NCI-H226 (cell line): Measurements from ENCODE around the gene TNS4.

ENCODE experiments used
- DNase-seq: peaks from one replicate; pipeline ENCODE4 v3.0.0-alpha.2; 2015

TNS4 gene

GRCh38 chr17:40535924-40536294, 34.5 kb upstream of the TNS4 start:
- no peak for DNase-seq

DNA sequence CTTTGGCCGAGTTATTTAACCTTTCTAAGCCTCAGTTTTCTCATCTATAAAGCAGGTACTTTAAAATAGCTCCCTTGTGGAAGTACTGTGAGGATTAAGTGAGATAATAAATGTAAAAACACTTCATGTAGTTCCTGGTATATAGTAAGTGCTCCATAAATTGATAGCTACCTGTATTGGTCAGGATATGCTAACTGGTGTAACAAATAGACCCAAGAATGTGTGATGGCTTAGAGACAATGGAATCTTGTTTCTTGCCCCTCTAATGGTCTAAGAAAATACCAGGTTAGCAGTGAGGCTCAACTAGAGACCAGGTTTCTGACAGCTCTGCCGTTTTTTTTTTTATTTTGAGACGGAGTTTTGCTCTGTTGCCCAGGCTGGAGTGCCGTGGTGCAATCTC, 34.0 kb upstream of the TNS4 start:
- DNase-seq = no peak

DNA sequence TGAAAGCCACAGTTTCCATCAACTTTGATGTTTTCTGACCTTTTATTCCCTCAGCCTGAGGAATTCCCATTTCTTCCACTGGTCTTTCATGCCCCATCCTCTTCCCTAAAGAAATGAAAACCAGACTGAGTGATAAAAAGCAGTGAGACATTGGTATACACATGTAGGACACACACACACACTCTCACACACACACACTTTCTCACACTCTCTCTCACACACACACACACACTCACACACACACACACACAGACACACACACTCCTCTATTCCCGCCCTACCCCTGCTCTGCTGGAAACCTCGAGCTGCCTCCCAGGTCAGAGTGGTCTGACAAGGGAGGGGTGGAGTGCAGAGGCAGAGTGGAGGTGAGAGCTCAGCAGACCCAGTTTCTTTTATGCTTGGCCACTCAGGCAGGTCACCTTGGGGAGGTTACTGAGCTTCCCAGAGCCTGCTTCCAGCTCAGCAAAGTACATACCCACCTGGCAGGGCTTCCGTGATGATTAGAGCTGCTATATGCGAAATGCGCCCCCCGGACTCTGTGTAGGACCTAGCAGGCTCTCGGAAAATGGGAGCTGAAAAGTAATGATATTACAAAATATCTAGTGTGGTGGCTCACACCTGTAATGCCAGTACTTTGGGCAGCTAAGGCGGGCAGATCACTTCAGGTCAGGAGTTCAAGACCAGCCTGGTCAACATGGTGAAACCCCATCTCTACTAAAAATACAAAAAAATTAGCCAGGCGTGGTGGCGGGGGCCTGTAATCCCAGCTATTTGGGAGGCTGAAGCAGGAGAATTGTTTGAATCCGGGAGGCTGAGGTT, 33.2 kb upstream of the TNS4 start:
- DNase-seq = no peak

- no peak for DNase-seq
These were observed 32.5 kb upstream of the TNS4 start for GRCh38 chr17:40533896-40534295.

DNA sequence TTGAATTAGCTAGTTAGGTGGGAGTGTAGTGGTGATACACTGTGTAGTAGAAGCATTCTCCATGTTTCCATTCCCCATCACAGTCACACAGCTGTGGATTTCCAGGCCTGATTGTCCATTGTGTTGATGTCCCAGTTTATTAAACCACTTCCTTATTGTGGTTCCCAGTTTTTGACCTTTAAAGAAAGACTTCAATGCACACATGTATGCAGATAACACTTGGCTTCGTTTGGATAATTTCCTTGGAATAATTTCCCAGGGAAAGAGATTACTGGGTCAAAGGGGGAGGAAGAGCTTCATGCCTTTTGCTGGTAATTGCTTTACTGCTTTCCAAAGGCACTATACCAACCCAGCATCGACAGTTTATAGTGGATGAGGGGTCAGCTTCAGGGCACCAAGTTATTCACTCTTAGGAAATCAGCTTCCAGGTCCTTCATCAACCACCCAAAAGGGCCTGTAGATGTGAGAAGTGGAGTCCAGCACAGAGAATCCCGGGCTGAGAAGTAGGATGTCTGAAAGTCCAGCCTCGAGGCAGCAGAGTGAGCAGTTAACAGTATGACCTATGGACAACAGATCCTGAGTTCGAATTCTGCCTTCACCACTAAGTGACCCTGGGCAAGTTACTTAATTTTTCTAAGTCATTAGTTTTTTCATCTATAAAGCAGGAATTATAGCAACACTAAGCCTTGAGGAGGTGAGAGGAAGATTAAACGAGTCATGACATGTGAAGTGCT, 31.3 kb upstream of the TNS4 start:
- DNase-seq = no peak

- DNase-seq = no peak
These were observed 29.9 kb upstream of the TNS4 start for GRCh38 chr17:40531051-40531991.

GRCh38 chr17:40530531-40530994, 29.1 kb upstream of the TNS4 start:
- no peak for DNase-seq

DNA sequence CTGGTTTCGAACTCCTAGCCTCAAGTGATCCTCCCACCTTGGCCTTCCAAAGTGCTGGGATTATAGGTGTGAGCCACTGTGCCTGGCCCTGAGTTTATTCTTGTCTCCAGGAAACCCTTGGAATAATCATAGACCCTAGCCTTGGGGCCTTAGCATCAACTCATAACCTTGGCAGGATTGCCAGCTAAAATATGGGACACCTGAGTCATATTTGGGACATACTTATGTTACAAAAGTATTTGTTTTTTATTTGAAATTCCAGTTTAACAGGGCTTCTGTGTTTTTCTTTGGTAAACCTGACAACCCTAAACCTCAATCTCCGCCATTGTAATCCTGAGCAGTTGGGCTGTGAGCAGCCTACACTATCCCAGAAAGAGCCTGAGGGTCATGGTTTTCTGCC, 28.6 kb upstream of the TNS4 start:
- no peak for DNase-seq

DNA sequence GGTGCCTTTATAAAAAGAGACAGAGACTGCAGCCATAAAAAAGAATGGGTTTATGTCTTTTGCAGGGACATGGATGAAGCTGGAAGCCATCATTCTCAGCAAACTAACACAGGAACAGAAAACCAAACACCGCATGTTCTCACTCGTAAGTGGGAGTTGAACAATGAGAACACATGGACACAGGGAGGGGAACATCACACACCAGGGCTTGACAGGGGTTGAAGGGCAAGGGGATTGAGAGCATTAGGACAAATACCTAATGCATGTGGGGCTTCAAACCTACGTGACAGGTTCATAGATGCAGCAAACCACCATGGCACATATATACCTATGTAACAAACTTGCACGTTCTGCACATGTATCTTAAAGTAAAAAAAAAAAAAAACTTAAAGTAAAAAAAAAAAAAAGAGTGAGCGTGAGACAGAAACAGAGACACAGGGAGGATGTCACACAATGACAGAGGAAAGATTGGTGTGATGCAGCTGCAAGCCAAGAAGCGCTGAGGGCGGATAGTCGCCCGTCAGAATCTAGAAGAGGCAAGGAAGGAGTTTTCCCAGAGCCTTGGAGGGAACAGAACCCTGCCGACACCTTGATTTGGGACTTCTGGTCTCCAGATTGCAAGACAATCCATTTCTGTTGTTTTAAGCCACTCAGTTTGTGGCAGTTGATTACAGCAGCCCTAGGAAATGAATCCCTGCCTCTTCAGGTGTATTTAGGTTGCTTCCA, 27.4 kb upstream of the TNS4 start:
- DNase-seq = no peak

DNA sequence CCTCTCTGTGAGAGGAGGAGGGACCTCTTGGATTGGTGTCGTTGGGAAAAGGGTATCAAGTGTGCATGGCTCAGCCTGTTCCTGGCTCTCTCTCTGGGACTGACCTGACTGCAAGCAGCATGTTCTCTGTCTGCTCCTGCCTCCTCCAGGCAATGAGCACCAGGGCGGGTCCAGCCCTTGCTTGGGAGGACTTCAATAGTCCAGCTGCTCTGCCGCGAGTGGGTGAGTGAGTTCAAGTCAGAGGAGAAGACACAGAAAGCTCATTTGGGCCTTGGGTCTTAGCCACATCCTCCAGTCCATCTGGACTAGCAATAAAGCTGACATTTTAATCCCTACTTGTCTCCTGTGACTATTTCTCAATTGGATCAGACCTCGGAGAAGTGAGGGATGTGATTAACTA, 25.2 kb upstream of the TNS4 start:
- DNase-seq = no peak

DNA sequence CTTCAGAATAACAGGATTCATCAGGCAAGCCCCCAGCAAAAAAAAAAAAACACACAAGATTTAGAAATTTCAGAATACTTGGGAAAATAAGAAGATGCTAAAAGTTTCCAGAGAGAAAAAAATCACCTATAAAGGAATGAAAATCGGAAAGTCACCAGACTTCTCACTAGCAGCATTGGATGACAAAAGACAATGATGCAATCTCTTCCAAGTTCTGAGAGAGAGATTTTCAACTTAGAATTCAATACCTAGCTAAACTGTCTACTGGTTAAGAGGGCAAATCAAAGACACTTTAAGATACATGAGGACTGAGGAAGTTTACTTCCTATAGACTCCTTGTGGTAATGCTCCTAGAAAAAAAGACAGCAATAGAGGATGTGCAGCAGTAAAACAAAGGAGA, 23.9 kb upstream of the TNS4 start:
- DNase-seq = peak; percentile 26

GRCh38 chr17:40524243-40524965, 23.0 kb upstream of the TNS4 start:
- no peak for DNase-seq

DNA sequence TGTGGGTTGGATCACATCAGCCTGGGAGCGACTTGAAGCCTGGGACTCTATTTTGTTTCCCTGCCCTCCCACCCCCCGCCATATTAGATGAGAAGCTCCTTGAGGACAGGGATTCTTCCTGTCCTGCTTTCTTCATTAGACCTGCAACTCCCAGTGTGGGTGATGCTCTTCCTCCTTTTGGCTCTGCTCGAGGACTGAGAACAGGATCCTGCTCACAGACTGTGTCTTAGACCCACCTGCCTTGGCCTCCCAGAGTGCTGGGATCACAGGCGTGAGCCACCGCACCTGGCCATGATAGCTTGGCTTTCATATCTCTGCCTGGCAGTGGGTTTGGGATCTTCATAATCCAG, 21.5 kb upstream of the TNS4 start:
- no peak for DNase-seq

- no peak for DNase-seq
These were observed 21.0 kb upstream of the TNS4 start for GRCh38 chr17:40522250-40522960.

DNA sequence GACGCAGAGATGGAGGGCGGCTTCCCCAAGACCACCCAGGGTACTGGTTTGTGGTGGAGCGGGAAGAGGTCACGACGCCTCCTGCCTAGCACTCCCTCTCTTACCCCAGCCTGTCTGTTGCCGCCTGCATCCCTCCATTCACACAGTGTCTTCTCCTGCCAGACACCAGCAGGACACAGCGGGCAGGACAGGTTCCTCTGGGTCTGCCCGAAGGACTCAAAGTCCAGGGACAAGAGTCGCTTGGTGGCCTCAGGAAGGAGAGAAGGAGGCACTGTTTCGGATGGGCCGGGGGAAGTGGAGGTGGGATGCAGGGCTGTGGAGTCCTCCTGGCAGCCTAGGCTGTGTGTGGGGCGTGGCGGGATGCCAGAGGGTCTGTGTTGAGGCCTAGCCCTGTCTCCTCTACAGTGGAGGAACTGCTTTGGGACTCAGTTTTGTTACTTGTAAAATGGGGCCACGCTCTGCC, 19.6 kb upstream of the TNS4 start:
- no peak for DNase-seq

DNA sequence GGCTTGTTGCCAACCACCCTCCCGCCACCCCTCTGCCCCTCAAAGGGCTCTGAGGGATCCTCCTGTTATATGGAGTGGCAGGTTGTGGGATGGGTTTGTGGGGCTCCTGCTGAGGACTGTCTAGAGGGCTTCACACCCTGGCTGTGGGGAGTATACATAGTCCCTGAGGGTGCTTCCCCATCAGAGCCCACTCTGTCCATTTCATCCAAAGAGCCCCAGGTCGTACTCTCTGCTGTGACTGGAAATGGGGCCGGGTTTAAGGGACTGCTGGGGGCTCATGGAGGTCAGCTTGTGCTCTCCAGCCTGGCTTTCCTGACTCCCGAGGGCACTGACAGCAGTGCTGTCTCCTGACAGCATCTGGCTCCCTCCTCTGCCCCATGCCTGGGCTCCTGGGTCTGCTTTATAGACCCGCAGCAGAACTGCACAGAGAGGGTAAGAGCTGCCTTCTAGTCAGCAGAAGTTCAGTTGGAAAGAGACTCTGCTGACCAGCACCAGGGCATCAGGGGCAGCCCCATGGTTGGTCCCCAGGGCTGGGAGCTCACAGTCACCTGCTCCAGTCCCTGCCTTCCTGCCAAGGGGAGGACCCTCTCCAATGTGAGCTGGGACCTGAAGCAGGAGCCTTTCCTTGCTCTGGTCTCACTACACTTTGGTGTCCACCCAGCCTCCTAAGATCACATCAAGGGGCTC, 17.8 kb upstream of the TNS4 start:
- no peak for DNase-seq

DNA sequence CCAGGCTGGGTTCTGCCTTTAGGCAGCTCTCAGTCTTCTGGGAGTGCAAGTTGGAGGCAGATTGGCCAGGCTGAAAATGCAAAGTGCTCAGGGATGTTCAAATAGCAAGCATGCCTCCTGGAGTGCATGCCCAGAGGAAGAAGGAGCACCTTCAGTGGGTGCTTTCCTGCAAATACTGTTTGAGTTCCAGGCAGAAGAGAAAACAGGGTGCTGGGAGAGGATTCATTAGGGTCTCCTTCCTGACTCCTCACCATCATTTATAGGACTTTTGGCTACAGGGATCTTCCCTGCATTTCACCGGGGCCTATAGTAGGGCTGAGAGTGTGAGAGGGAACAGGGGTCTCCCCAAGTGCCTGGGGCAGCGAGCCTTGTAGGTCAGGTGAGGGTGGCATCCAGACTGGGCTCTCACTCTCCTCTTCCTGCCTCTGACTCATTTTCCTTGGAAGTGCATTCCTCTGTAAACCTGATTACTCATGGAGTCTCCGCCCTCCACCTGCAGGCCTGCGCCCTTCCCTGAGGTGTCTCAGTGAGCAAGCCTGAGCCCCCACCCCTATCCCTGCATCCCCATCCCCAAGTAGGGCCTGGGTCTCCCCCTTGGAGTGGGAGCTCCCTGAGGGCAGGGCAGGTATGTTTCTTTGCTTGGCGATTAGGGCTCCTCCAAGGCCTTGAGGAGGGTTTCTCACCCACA, 17.1 kb upstream of the TNS4 start:
- peak; percentile 94 for DNase-seq

- no peak for DNase-seq
These were observed 16.6 kb upstream of the TNS4 start for GRCh38 chr17:40517981-40518380.

DNA sequence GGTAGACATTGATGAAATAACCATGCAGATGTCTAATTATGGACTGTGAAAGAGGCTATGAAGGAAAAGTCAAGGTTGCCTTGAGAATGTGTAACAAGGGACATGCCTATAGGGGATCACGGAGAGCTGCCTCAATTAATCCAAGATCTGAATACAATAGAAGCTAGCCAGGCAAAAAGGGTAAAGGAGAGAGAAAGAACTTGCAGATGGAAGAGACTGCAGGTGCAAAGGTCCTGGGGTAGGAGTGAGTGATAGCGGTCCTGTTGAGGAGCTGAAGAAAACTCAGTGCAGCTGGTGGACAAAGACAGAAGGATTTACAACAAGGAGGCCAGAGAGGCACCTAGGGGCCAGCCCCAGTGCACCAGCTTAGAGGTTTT, 15.9 kb upstream of the TNS4 start:
- no peak for DNase-seq
